ENCODE results near the gene CNOT8. TPM values are rescaled to one million over a fixed set of nuclear protein-coding genes. Genes with fewer than 3 reads are reported as not detected.

Gene CNOT8
- total and polyA plus RNA-seq, 4 donors = 60.9 to 83.7 (median 69.4) TPM

DNA sequence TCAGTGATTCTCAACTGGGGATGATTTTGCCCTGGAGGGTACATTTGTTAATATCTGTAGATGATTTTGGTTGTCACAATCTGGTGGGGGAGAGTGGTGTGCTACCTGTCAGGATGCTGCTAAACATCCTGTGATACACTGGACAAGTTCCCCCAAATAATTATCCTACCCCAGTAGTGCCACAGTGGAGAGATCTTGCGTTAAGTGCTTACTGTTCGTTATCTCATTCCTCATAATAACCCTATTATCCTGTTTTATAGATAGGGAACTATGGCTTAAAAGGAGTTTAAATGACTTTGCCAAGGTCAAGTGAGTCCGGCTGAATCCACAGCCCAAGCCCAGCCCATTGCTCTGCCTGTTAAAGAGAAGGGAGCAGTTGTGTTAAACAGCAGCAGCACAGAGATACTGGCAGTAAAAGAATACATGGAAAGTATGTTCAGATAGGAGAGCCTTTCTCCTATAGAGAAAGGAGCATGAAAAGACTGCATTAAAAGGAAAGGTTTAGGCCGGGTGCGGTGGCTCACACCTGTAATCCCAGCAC lies 15.4 kb downstream of the CNOT8 start:
- 94% methylated on average over 3 of the region's 5 CpGs for WGBS (ENCODE audit: insufficient coverage)
- Histone ChIP-seq H3K27ac (ENCODE audit: low read depth, low read length) (no peak overlapping the region), H3K27me3 (ENCODE audit: control insufficient read depth, insufficient read depth, low read length) (no peaks in the 10 kb centered on the region), H3K9me3 (ENCODE audit: control insufficient read depth, insufficient read depth, low read length) (no peaks in the 10 kb centered on the region), H3K36me3 (ENCODE audit: control insufficient read depth, insufficient read depth, low read length) (peaks cover 28% of the 10 kb centered on the region), H3K4me1 (ENCODE audit: control insufficient read depth, insufficient read depth, low read length) (no peaks in the 10 kb centered on the region), H3K4me3 (ENCODE audit: low read depth, low read length) (no peak overlapping the region)
- DNase-seq (ENCODE audit: low read depth in 4 of 6, low spot score in 6 of 6) = no peak

DNA sequence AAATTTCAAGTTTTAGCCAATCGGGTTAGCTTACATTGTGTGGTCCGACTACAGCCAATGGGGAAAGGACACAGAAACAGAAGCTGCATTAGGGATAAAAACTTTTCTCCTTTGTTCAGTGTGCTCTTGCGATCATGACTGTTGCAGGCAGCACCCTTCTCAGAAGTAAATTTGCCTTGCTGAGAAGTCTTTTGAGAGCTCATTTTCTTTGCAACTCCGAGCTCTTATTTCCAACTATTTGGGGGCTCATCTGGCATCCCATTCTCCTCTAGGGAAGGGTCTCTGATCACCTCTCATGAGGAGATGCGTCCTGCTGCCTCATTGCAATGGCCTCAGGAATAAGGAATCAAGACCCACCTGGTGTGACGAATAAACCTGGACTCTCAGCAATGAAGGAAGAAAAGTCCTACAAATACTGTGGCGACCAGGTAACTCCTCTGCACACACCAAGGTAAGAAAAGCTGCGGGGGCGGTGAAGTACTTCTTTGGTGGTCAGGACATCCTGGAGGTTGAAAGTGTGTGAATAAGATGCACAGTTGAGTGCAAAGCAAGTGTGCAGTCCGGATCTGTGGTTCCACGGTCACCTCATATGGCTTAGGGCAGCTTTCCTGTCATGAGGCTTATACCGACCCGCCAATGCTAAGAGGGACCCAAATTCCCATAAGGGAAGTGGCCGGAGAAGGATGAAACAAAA lies 20.4 kb downstream of the CNOT8 start:
- no peaks in the 10 kb centered on the region for H3K4me1 ChIP-seq (ENCODE audit: control insufficient read depth, insufficient read depth, low read length)
- no peak overlapping the region for H3K27ac ChIP-seq (ENCODE audit: low read depth, low read length)
- no peak for DNase-seq (ENCODE audit: low read depth in 4 of 6, low spot score in 6 of 6)
- over 99% methylated on average over 9 of the region's 14 CpGs for WGBS (ENCODE audit: insufficient coverage)
- no peak overlapping the region for H3K4me3 ChIP-seq (ENCODE audit: low read depth, low read length)
- no peaks in the 10 kb centered on the region for H3K27me3 ChIP-seq (ENCODE audit: control insufficient read depth, insufficient read depth, low read length)
- no peaks in the 10 kb centered on the region for H3K9me3 ChIP-seq (ENCODE audit: control insufficient read depth, insufficient read depth, low read length)
- H3K36me3 ChIP-seq (ENCODE audit: control insufficient read depth, insufficient read depth, low read length) = peaks cover 19% of the 10 kb centered on the region

DNA sequence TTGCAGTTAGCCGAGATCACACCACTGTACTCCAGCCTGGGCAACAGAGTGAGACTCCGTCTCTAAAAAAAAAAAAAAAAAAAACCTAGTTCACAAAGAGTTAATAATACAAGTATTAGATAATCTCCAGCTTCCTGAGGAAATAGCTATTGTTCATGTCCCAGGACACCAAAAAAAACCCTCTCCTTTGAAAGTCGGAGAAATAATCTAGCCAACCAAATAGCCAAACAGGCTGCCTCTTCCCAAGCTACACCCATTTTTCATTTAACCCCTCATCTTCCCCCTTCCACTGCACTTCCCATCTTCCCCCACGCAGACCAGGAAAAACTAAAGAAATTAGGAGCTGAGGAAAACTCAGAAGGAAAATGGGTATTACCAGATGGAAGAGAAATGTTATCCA lies 23.6 kb downstream of the CNOT8 start:
- Histone ChIP-seq H3K4me3 (ENCODE audit: low read depth, low read length) (no peak overlapping the region), H3K4me1 (ENCODE audit: control insufficient read depth, insufficient read depth, low read length) (no peaks in the 10 kb centered on the region), H3K36me3 (ENCODE audit: control insufficient read depth, insufficient read depth, low read length) (peaks cover 9% of the 10 kb centered on the region), H3K27ac (ENCODE audit: low read depth, low read length) (no peak overlapping the region), H3K27me3 (ENCODE audit: control insufficient read depth, insufficient read depth, low read length) (no peaks in the 10 kb centered on the region), H3K9me3 (ENCODE audit: control insufficient read depth, insufficient read depth, low read length) (peaks cover 3% of the 10 kb centered on the region)
- no peak for DNase-seq (ENCODE audit: low read depth in 4 of 6, low spot score in 6 of 6)
- 60% methylated on average over 1 of the region's 4 CpGs for WGBS (ENCODE audit: insufficient coverage)

DNA sequence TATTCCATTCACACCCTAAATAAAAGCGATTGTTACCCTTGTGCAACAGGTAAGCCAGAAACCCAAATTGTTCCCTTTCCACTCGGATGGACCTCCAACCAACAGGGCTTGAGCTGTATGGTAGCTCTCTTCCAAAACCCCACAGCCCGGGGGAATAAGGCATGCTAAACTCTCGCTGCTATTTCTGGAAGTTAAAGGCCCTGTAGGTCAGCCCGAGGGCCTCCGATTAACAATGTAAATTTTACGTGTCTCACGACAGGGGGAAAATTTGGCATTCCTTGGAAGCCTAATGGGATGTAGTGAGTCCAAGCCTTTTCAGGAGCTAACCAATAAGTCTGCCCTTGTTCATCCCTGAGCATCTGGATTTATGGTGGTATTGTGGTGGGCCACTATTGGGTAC lies 26.0 kb downstream of the CNOT8 start:
- no peak overlapping the region for H3K4me3 ChIP-seq (ENCODE audit: low read depth, low read length)
- no peaks in the 10 kb centered on the region for H3K27me3 ChIP-seq (ENCODE audit: control insufficient read depth, insufficient read depth, low read length)
- WGBS (ENCODE audit: insufficient coverage) = 84% methylated on average over 5 of the region's 8 CpGs
- DNase-seq (ENCODE audit: low read depth in 4 of 6, low spot score in 6 of 6) = no peak
- no peak overlapping the region for H3K27ac ChIP-seq (ENCODE audit: low read depth, low read length)
- peaks cover 20% of the 10 kb centered on the region for H3K36me3 ChIP-seq (ENCODE audit: control insufficient read depth, insufficient read depth, low read length)
- peaks cover 3% of the 10 kb centered on the region for H3K9me3 ChIP-seq (ENCODE audit: control insufficient read depth, insufficient read depth, low read length)
- H3K4me1 ChIP-seq (ENCODE audit: control insufficient read depth, insufficient read depth, low read length) = no peaks in the 10 kb centered on the region

DNA sequence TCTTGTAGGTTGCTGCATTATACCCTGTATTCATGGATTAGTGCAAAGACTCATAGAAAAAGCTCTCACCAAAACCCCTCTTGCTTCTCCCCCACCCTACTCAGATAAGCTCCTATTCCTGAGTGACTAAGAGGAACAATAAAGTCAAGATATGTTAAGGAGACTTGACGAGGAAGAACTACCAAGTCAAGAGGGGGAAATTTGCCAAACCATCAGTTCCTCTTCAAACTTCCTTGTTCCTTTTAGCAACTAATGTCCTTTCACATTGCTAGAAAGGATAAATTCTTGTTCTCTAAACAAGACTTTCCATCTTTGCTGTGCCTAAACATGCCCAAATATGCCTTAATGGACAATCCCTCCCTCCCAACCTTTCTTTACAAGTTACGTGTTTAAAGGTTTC lies 27.0 kb downstream of the CNOT8 start:
- Histone ChIP-seq H3K36me3 (ENCODE audit: control insufficient read depth, insufficient read depth, low read length) (peaks cover 19% of the 10 kb centered on the region), H3K27me3 (ENCODE audit: control insufficient read depth, insufficient read depth, low read length) (no peaks in the 10 kb centered on the region), H3K9me3 (ENCODE audit: control insufficient read depth, insufficient read depth, low read length) (peaks cover 3% of the 10 kb centered on the region), H3K27ac (ENCODE audit: low read depth, low read length) (no peak overlapping the region), H3K4me1 (ENCODE audit: control insufficient read depth, insufficient read depth, low read length) (no peaks in the 10 kb centered on the region), H3K4me3 (ENCODE audit: low read depth, low read length) (no peak overlapping the region)
- DNase-seq (ENCODE audit: low read depth in 4 of 6, low spot score in 6 of 6) = no peak
- WGBS (ENCODE audit: insufficient coverage) = no CpG with 5 or more reads among the region's 2 CpGs

DNA sequence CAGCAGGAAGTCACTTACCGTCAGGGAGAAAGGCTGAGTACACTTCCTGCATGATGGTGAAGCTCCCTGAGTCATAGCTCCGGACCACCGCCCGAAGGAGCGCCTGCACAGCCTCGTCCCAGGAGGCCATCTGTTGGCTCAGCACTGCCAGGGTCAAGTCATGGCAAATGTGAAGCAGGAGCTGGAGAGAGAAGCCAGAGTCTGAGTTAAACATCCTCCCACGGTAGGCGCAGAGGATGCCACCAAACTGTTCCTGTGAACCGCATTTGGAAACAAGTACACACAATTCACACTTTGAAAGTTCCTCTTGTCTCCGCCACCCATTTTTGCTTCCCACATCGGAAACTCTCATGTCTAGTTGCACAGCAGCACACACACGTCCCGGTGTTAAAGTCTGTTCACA lies 33.9 kb downstream of the CNOT8 start:
- Histone ChIP-seq H3K27me3 (ENCODE audit: control insufficient read depth, insufficient read depth, low read length) (no peaks in the 10 kb centered on the region), H3K4me1 (ENCODE audit: control insufficient read depth, insufficient read depth, low read length) (no peaks in the 10 kb centered on the region), H3K4me3 (ENCODE audit: low read depth, low read length) (no peak overlapping the region), H3K27ac (ENCODE audit: low read depth, low read length) (no peak overlapping the region), H3K36me3 (ENCODE audit: control insufficient read depth, insufficient read depth, low read length) (peaks cover 62% of the 10 kb centered on the region), H3K9me3 (ENCODE audit: control insufficient read depth, insufficient read depth, low read length) (no peaks in the 10 kb centered on the region)
- no peak for DNase-seq (ENCODE audit: low read depth in 4 of 6, low spot score in 6 of 6)
- WGBS (ENCODE audit: insufficient coverage) = 96% methylated on average over 12 of the region's 13 CpGs

DNA sequence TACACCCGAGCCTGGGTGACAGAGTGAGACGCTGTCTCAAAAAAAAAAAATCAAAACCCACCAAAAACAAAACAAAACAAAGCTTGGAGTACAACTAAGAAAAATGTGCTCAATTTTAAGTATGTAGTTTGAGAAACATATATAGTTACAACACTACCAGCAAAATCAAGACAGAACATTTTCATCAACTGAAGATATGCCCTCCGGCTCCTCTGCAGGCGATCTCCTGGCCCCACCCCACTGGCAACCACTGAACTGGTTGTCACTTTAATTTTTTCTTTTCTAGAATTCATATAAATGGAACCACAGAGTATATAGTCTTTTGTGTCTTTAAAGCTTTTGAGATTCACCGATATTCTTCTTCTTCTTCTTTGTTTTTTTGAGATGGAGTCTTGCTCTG lies 35.0 kb downstream of the CNOT8 start:
- Histone ChIP-seq H3K9me3 (ENCODE audit: control insufficient read depth, insufficient read depth, low read length) (no peaks in the 10 kb centered on the region), H3K4me1 (ENCODE audit: control insufficient read depth, insufficient read depth, low read length) (no peaks in the 10 kb centered on the region), H3K36me3 (ENCODE audit: control insufficient read depth, insufficient read depth, low read length) (peaks cover 67% of the 10 kb centered on the region), H3K27ac (ENCODE audit: low read depth, low read length) (no peak overlapping the region), H3K4me3 (ENCODE audit: low read depth, low read length) (no peak overlapping the region), H3K27me3 (ENCODE audit: control insufficient read depth, insufficient read depth, low read length) (no peaks in the 10 kb centered on the region)
- no CpG with 5 or more reads among the region's 5 CpGs for WGBS (ENCODE audit: insufficient coverage)
- no peak for DNase-seq (ENCODE audit: low read depth in 4 of 6, low spot score in 6 of 6)

DNA sequence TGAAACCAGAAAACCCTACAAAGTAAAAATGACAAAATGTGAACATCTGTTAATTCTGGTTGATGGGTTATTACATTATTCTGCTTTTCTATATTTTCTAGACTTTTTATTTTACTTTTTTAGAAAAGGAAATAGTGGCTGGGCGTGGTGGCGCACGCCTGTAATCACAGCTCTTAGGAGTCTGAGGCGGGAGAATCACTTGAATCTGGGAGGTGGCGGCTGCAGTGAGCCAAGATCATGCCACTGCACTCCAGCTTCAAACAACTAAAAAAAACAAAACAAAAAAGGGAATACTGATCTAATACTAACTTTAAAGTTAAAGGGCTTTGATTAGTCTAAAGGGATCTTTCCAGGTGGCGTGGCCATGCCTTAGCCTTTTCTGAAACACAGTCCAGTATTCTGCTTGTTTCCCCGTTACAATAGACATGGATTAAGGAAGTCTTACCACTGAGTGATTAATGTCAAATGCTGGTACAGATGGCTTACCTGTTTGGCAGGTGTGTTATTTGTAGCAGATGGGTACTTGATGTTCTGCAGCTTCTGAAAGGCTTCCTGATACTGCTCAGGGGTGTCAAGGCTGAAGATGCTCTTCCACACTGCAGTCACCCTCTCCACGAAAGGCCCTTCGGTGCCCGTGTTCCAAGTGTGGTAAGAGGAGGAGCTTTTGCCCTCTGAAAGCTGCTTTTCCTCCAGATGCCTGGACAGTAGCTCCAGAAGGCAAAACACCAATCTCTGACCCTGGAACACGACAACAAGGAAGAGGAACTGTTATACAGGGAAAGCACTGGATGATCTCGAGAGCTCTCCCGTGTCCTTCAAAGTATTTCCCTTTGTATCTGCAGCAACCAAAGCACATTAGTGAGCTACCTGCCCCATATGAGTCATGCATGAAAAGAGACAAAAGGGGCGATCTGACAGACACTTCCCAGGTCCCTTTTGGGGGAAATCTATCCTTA lies 37.5 kb downstream of the CNOT8 start:
- Histone ChIP-seq H3K27ac (ENCODE audit: low read depth, low read length) (no peak overlapping the region), H3K27me3 (ENCODE audit: control insufficient read depth, insufficient read depth, low read length) (no peaks in the 10 kb centered on the region), H3K9me3 (ENCODE audit: control insufficient read depth, insufficient read depth, low read length) (no peaks in the 10 kb centered on the region), H3K4me1 (ENCODE audit: control insufficient read depth, insufficient read depth, low read length) (no peaks in the 10 kb centered on the region), H3K4me3 (ENCODE audit: low read depth, low read length) (no peak overlapping the region), H3K36me3 (ENCODE audit: control insufficient read depth, insufficient read depth, low read length) (peaks cover 61% of the 10 kb centered on the region)
- 73% methylated on average over 5 of the region's 14 CpGs for WGBS (ENCODE audit: insufficient coverage)
- DNase-seq (ENCODE audit: low read depth in 4 of 6, low spot score in 6 of 6) = no peak

DNA sequence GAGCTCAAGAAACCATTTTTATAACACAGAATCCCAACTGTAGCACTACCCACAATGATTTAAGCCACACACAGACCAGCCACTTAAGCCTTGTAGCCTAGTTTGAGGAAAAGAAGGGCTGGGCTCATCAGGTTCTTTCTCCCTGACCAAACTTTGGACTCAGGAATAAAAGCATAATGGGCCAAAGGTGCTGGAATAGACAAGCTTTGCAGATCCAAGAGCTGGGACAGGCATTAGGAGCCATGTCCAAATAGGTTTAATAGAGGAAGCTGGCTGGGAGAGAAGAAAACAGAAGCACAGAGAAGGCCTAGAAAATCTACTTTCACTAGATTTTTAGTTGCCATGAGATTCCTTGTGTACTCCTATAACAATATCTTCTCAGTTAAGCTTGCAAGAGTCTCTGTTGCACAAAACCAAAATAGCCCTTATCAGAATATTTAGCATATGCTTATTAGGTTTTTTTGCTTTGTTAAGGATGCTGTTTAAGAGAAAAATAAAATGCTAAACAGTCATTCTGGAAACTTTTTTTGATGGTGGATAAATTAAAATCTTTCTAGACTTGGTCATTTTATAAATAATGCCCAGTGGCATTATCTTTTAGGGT lies 38.2 kb downstream of the CNOT8 start:
- Histone ChIP-seq H3K27ac (ENCODE audit: low read depth, low read length) (no peak overlapping the region), H3K27me3 (ENCODE audit: control insufficient read depth, insufficient read depth, low read length) (no peaks in the 10 kb centered on the region), H3K4me1 (ENCODE audit: control insufficient read depth, insufficient read depth, low read length) (no peaks in the 10 kb centered on the region), H3K9me3 (ENCODE audit: control insufficient read depth, insufficient read depth, low read length) (no peaks in the 10 kb centered on the region), H3K36me3 (ENCODE audit: control insufficient read depth, insufficient read depth, low read length) (peaks cover 54% of the 10 kb centered on the region), H3K4me3 (ENCODE audit: low read depth, low read length) (no peak overlapping the region)
- no peak for DNase-seq (ENCODE audit: low read depth in 4 of 6, low spot score in 6 of 6)
